ENCODE results near the gene DNAI1.

Gene DNAI1

DNA sequence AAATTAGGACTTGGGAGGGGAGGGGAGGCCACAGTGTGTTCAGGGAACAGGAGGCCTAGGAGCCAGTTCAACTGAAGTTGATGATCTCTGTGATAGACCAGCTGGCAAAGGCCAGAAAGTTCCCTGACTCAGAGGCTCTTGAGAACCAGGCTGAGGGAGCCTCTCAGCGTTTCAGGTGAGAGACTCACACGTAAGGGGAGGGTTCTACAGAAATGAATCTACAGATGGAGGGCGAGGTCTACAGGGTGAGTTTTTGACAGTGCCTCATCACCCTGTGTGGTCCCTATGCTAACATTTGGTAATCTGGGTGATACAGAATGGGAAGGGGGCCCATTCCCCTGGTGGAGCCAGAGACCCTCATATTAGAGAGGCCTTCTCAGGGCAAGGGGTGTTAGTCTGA lies 32.2 kb downstream of the DNAI1 start:
- Histone ChIP-seq H3K9me3 (ENCODE audit: control insufficient read depth, insufficient read depth, low read length) (no peaks in the 10 kb centered on the region), H3K36me3 (ENCODE audit: insufficient read depth, low read length) (no peaks in the 10 kb centered on the region), H3K9ac (ENCODE audit: low read depth, low read length) (no peak overlapping the region), H3K4me1 (ENCODE audit: insufficient read depth, low read length) (no peaks in the 10 kb centered on the region)

DNA sequence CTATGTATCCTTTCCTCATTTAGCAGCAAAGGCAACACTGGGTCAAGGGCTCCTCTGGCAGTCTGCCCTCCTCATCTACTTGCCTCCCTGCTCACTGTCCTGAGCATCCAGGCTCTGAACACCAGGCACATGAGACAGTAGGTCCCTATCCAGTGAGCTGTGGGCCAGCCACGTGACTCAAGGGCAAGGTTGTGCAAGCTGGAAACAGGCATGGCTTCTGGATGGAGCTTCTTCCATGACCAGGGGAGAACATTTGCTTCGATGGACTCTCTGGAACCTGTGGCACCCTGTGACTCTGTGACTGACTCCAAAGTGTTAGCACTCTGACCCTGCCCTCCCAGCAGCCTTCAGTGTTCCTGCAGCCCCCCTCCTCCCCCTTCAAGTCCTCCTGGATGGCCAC lies 33.0 kb downstream of the DNAI1 start:
- Histone ChIP-seq H3K9ac (ENCODE audit: low read depth, low read length) (no peak overlapping the region), H3K4me1 (ENCODE audit: insufficient read depth, low read length) (no peaks in the 10 kb centered on the region), H3K9me3 (ENCODE audit: control insufficient read depth, insufficient read depth, low read length) (no peaks in the 10 kb centered on the region), H3K36me3 (ENCODE audit: insufficient read depth, low read length) (no peaks in the 10 kb centered on the region)

- Histone ChIP-seq H3K9me3 (ENCODE audit: control insufficient read depth, insufficient read depth, low read length) (no peaks in the 10 kb centered on the region), H3K9ac (ENCODE audit: low read depth, low read length) (no peak overlapping the region), H3K4me1 (ENCODE audit: insufficient read depth, low read length) (no peaks in the 10 kb centered on the region), H3K36me3 (ENCODE audit: insufficient read depth, low read length) (no peaks in the 10 kb centered on the region)
Observed at GRCh38 chr9:34492051-34492450, 33.4 kb downstream of the DNAI1 start.

- H3K9me3 ChIP-seq (ENCODE audit: control insufficient read depth, insufficient read depth, low read length) = no peaks in the 10 kb centered on the region
- no peak overlapping the region for H3K9ac ChIP-seq (ENCODE audit: low read depth, low read length)
- no peaks in the 10 kb centered on the region for H3K36me3 ChIP-seq (ENCODE audit: insufficient read depth, low read length)
- H3K4me1 ChIP-seq (ENCODE audit: insufficient read depth, low read length) = no peaks in the 10 kb centered on the region
Observed at GRCh38 chr9:34493972-34494535, 35.4 kb downstream of the DNAI1 start.

GRCh38 chr9:34496149-34496712 lies 37.6 kb downstream of the DNAI1 start:
- Histone ChIP-seq H3K36me3 (ENCODE audit: insufficient read depth, low read length) (no peaks in the 10 kb centered on the region), H3K4me1 (ENCODE audit: insufficient read depth, low read length) (no peaks in the 10 kb centered on the region), H3K9ac (ENCODE audit: low read depth, low read length) (no peak overlapping the region), H3K9me3 (ENCODE audit: control insufficient read depth, insufficient read depth, low read length) (no peaks in the 10 kb centered on the region)

DNA sequence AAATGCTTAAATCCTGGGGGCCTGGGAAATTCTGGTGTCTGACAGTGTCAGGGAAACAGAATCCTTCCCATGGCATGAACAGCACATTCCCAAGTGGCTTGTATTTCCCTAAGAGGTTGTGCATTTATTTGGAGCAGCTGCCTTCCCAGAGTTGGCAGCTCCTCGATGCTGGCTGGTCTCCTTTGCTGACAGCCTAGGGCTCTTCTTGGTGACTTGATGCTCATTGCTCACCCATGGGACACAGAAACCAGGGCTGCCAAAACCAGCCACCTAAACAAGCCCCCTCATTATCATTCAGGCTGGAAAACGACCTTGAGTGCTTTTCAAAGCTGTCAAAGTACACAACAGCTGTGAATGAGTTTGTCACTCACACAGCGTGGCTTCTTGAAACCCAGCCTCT lies 39.9 kb downstream of the DNAI1 start:
- H3K9ac ChIP-seq (ENCODE audit: low read depth, low read length) = no peak overlapping the region
- H3K9me3 ChIP-seq (ENCODE audit: control insufficient read depth, insufficient read depth, low read length) = no peaks in the 10 kb centered on the region
- H3K4me1 ChIP-seq (ENCODE audit: insufficient read depth, low read length) = no peaks in the 10 kb centered on the region

GRCh38 chr9:34499076-34499475 lies 40.5 kb downstream of the DNAI1 start:
- no peaks in the 10 kb centered on the region for H3K4me1 ChIP-seq (ENCODE audit: insufficient read depth, low read length)
- no peak overlapping the region for H3K9ac ChIP-seq (ENCODE audit: low read depth, low read length)
- no peaks in the 10 kb centered on the region for H3K36me3 ChIP-seq (ENCODE audit: insufficient read depth, low read length)
- no peaks in the 10 kb centered on the region for H3K9me3 ChIP-seq (ENCODE audit: control insufficient read depth, insufficient read depth, low read length)

More for the DNA sequence above, 39.9 kb downstream of the DNAI1 start:
- H3K36me3 ChIP-seq (ENCODE audit: insufficient read depth, low read length) = no peaks in the 10 kb centered on the region

GRCh38 chr9:34500623-34501267 lies 42.1 kb downstream of the DNAI1 start:
- no peaks in the 10 kb centered on the region for H3K4me1 ChIP-seq (ENCODE audit: insufficient read depth, low read length)
- no peaks in the 10 kb centered on the region for H3K9me3 ChIP-seq (ENCODE audit: control insufficient read depth, insufficient read depth, low read length)
- H3K36me3 ChIP-seq (ENCODE audit: insufficient read depth, low read length) = no peaks in the 10 kb centered on the region
- H3K9ac ChIP-seq (ENCODE audit: low read depth, low read length) = no peak overlapping the region

- Histone ChIP-seq H3K9ac (ENCODE audit: low read depth, low read length) (no peak overlapping the region), H3K9me3 (ENCODE audit: control insufficient read depth, insufficient read depth, low read length) (no peaks in the 10 kb centered on the region), H3K4me1 (ENCODE audit: insufficient read depth, low read length) (no peaks in the 10 kb centered on the region), H3K36me3 (ENCODE audit: insufficient read depth, low read length) (no peaks in the 10 kb centered on the region)
Observed at GRCh38 chr9:34501372-34501771, 42.8 kb downstream of the DNAI1 start.

DNA sequence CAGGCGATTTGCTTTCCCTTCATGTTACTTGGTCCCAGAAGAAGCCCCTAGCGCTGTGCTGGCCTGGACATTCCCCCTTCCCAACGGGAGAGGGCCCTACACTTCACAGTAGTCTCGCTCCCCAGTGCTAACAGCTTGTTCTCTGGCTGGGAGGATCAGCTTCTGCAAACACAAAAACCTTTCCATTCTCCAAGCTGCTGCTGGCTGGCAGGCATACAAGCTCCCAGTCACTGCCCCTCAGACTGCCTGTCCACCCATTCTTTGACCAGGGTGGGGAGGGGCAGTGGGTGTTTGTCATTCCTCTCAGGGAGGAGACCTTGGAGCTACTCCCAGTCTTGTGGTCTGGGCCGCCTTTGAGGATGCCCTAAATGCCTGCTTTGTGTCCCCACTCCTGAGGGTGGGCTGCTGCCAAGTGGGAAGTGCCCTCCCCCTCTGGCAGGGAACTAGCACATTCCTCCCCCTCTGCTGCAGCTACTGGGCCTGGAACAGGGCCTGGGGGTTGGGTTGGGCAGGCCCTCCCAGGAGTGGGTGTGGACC lies 43.4 kb downstream of the DNAI1 start:
- Histone ChIP-seq H3K36me3 (ENCODE audit: insufficient read depth, low read length) (no peaks in the 10 kb centered on the region), H3K9ac (ENCODE audit: low read depth, low read length) (no peak overlapping the region), H3K9me3 (ENCODE audit: control insufficient read depth, insufficient read depth, low read length) (no peaks in the 10 kb centered on the region)

GRCh38 chr9:34502471-34502870 lies 43.9 kb downstream of the DNAI1 start:
- H3K9ac ChIP-seq (ENCODE audit: low read depth, low read length) = no peak overlapping the region
- no peaks in the 10 kb centered on the region for H3K4me1 ChIP-seq (ENCODE audit: insufficient read depth, low read length)
- H3K9me3 ChIP-seq (ENCODE audit: control insufficient read depth, insufficient read depth, low read length) = no peaks in the 10 kb centered on the region
- no peaks in the 10 kb centered on the region for H3K36me3 ChIP-seq (ENCODE audit: insufficient read depth, low read length)

More for the DNA sequence above, 43.4 kb downstream of the DNAI1 start:
- H3K4me1 ChIP-seq (ENCODE audit: insufficient read depth, low read length) = no peaks in the 10 kb centered on the region

DNA sequence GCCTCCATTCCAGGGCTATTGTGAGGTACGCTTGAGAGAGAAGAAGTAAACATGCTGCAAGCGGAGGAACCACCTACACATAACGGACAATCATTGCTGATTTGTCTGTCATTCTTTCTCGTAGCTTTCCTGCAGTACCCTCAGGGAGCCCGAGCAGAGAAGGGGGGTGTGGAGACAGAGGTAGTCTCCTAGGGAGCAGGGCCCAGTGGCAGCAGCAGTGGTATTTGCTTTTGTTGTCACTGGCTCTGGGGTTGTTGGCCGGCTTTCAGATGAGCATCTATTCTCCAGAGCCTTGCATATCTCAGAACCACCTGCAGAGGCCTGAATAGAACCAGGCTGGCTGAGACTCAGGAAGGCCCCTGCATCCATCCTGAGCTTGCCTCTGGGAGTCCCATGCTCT lies 44.3 kb downstream of the DNAI1 start:
- no peaks in the 10 kb centered on the region for H3K4me1 ChIP-seq (ENCODE audit: insufficient read depth, low read length)
- H3K36me3 ChIP-seq (ENCODE audit: insufficient read depth, low read length) = no peaks in the 10 kb centered on the region
- no peak overlapping the region for H3K9ac ChIP-seq (ENCODE audit: low read depth, low read length)
- H3K9me3 ChIP-seq (ENCODE audit: control insufficient read depth, insufficient read depth, low read length) = no peaks in the 10 kb centered on the region

GRCh38 chr9:34503406-34503805 lies 44.8 kb downstream of the DNAI1 start:
- H3K36me3 ChIP-seq (ENCODE audit: insufficient read depth, low read length) = no peaks in the 10 kb centered on the region
- no peaks in the 10 kb centered on the region for H3K9me3 ChIP-seq (ENCODE audit: control insufficient read depth, insufficient read depth, low read length)
- H3K9ac ChIP-seq (ENCODE audit: low read depth, low read length) = no peak overlapping the region
- no peaks in the 10 kb centered on the region for H3K4me1 ChIP-seq (ENCODE audit: insufficient read depth, low read length)

- no peak overlapping the region for H3K9ac ChIP-seq (ENCODE audit: low read depth, low read length)
- no peaks in the 10 kb centered on the region for H3K9me3 ChIP-seq (ENCODE audit: control insufficient read depth, insufficient read depth, low read length)
- H3K4me1 ChIP-seq (ENCODE audit: insufficient read depth, low read length) = no peaks in the 10 kb centered on the region
- H3K36me3 ChIP-seq (ENCODE audit: insufficient read depth, low read length) = no peaks in the 10 kb centered on the region
Observed at GRCh38 chr9:34505370-34506120, 46.9 kb downstream of the DNAI1 start.
